ENCODE measurements around the gene PRRC2B. TPM values are rescaled to one million over a fixed set of nuclear protein-coding genes. Genes with fewer than 3 reads are reported as not detected.

Gene PRRC2B
- total RNA-seq, 2 donors from 2014 or later, result 127 to 131 TPM

DNA sequence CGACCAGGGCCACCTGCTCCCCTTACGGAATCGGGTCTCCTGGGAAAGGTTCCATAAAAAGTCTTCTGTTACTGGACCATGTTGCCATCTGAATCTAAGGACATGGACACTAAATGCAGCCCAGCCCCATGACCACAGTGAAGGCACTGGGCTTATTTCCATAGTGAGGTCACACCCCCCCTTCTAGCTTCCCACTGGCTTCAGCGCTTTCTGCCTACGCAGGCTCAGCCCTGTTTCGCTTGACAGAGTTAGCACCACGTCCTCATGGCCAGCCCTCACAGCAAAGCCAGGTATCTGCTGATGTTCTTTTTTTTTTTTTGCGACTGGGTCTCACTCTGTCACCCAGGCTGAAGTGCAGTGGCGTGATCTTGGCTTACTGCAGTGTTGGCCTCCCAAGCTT, 123.0 kb downstream of the PRRC2B start:
- Histone ChIP-seq H3K27ac (no peak overlapping the region), H3K9ac (ENCODE audit: low read depth in 2 of 2, low read length in 2 of 2) (no peak overlapping the region), H3K4me3 (no peak overlapping the region), H3K4me1 (no peaks in the 10 kb centered on the region), H3K9me3 (no peaks in the 10 kb centered on the region), H3K27me3 (no peaks in the 10 kb centered on the region), H3K36me3 (peaks cover 4% of the 10 kb centered on the region)
- intact Hi-C loops (cut with DNase I), result no loop called here
- TF ChIP-seq, protein P1, sequence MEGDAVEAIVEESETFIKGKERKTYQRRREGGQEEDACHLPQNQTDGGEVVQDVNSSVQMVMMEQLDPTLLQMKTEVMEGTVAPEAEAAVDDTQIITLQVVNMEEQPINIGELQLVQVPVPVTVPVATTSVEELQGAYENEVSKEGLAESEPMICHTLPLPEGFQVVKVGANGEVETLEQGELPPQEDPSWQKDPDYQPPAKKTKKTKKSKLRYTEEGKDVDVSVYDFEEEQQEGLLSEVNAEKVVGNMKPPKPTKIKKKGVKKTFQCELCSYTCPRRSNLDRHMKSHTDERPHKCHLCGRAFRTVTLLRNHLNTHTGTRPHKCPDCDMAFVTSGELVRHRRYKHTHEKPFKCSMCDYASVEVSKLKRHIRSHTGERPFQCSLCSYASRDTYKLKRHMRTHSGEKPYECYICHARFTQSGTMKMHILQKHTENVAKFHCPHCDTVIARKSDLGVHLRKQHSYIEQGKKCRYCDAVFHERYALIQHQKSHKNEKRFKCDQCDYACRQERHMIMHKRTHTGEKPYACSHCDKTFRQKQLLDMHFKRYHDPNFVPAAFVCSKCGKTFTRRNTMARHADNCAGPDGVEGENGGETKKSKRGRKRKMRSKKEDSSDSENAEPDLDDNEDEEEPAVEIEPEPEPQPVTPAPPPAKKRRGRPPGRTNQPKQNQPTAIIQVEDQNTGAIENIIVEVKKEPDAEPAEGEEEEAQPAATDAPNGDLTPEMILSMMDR (IDR thresholded peaks at IDR 0.05), result no peak
- no peak for DNase-seq

DNA sequence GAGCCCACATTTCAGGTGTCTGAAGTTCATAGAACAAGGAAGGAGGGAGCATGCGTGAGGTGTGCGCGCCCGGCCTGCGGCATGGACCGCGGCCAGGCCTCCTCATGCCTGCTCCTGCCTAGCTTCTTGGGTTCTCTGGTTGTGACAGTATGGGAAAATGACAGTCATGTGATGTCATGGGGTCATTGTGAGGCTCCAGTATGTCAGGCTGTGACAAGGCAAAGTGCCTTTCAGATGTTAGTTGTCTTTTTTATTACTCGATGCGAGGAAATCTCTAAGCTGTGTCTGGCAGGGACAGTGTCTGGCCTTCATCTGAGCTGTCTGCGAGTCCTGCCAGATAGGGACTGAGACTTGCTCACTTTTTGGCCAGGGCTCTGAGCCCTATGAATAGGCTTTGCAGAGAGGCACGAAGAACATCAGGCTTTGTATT, 123.9 kb downstream of the PRRC2B start:
- Histone ChIP-seq H3K9ac (ENCODE audit: low read depth in 2 of 2, low read length in 2 of 2) (no peak overlapping the region), H3K36me3 (peaks cover 4% of the 10 kb centered on the region), H3K4me3 (no peak overlapping the region), H3K9me3 (no peaks in the 10 kb centered on the region), H3K27ac (no peak overlapping the region), H3K4me1 (no peaks in the 10 kb centered on the region), H3K27me3 (no peaks in the 10 kb centered on the region)
- TF ChIP-seq, protein P1 (IDR thresholded peaks at IDR 0.05), result no peak
- intact Hi-C loops (cut with DNase I), result no loop called here
- no peak for DNase-seq

DNA sequence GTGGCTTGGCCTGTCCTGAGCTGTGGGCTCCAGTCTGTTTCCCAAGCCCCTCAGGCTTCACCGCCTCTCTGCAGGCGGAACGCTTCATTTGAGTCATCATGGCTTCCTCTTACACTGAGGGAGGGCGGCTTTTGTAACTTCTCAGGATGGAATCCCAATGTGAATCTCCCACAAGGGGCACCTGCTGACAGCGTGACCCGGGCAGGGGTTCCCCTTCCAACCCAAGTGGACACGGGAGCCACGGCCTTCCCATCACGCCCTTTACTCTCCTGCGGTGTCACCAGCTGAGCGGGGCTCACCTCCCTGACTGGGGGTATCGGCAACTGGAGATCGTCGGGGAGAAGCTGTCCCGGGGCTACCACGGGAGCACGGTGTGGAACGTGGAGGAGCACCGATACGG, 124.7 kb downstream of the PRRC2B start:
- no peak overlapping the region for H3K4me3 ChIP-seq
- no peaks in the 10 kb centered on the region for H3K9me3 ChIP-seq
- H3K36me3 ChIP-seq, result peaks cover 4% of the 10 kb centered on the region
- intact Hi-C loops (cut with DNase I), result no loop called here
- TF ChIP-seq, protein P1 (IDR thresholded peaks at IDR 0.05), result no peak
- no peaks in the 10 kb centered on the region for H3K4me1 ChIP-seq
- H3K27ac ChIP-seq, result no peak overlapping the region
- H3K27me3 ChIP-seq, result no peaks in the 10 kb centered on the region
- peak overlapping the region in 1 of 2 donors; percentile 4 for H3K9ac ChIP-seq (ENCODE audit: low read depth in 2 of 2, low read length in 2 of 2)
- DNase-seq, result no peak

DNA sequence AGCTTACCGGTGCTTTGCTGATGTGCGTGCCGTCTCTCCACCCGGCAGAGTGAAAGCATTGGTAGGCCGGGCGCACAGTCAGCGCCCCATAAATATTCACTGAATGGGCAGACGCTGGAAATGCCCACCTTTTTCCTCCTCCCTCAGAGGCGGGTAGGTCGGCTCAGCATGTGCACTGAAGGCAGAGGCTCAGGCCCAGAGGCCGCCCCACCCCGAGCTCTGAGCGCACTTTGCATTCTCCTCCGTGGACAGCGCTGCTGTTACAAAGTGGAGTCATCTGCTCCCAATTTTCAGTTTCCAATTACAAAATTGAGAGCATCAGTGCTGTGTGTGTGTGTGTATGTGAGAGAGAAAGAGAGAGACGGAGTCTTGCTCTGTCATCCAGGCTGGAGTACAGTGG, 126.6 kb downstream of the PRRC2B start:
- Histone ChIP-seq H3K4me1 (no peaks in the 10 kb centered on the region), H3K9ac (ENCODE audit: low read depth in 2 of 2, low read length in 2 of 2) (no peak overlapping the region), H3K9me3 (no peaks in the 10 kb centered on the region), H3K27ac (no peak overlapping the region), H3K27me3 (no peaks in the 10 kb centered on the region), H3K4me3 (no peak overlapping the region), H3K36me3 (no peaks in the 10 kb centered on the region)
- TF ChIP-seq, protein P1 (IDR thresholded peaks at IDR 0.05), result no peak
- intact Hi-C loops (cut with DNase I), result no loop called here
- DNase-seq, result no peak

DNA sequence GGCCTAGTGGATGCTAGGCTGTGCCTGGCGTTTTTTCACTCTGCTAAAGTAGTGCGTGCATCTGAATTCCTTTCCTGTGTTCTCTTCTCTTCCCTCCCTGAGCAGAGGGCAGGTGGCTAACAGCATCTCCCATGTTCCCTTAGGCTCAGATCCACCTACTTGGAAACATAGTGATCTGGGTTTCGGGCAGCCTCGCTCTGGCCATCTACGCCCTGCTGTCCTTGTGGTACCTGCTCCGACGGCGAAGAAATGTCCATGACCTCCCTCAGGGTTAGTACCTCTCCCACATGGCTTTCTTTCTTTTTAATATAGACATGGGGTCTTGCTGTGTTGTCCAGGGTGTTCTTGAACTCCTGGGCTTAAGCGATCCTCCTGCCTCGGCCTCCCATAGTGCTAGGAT, 127.3 kb downstream of the PRRC2B start:
- intact Hi-C loops (cut with DNase I), result no loop called here

More for the DNA sequence above, 127.3 kb downstream of the PRRC2B start:
- Histone ChIP-seq H3K9me3 (no peaks in the 10 kb centered on the region), H3K27ac (no peak overlapping the region), H3K27me3 (no peaks in the 10 kb centered on the region), H3K9ac (ENCODE audit: low read depth in 2 of 2, low read length in 2 of 2) (no peak overlapping the region), H3K4me3 (no peak overlapping the region), H3K36me3 (peaks cover 2% of the 10 kb centered on the region), H3K4me1 (no peaks in the 10 kb centered on the region)
- DNase-seq, result no peak
- TF ChIP-seq, protein P1 (IDR thresholded peaks at IDR 0.05), result no peak
